Stimulated activated CD8-positive, alpha-beta memory T cell treated with anti-CD3 and anti-CD28 coated beads, Interleukin-12 subunit alpha, Interleukin-12 subunit beta, amount 100 ng/mL, for 24 hours (primary cell): Measurements from ENCODE around the gene PEX6.
A peak's percentile ranks its signal among the peaks of the same experiment; 100 is the strongest.

Source experiments
- DNase-seq: peaks from one replicate; pipeline ENCODE4 v3.0.0-alpha.2; 2020; ENCODE audit errors: extremely low read depth

PEX6 gene

DNA sequence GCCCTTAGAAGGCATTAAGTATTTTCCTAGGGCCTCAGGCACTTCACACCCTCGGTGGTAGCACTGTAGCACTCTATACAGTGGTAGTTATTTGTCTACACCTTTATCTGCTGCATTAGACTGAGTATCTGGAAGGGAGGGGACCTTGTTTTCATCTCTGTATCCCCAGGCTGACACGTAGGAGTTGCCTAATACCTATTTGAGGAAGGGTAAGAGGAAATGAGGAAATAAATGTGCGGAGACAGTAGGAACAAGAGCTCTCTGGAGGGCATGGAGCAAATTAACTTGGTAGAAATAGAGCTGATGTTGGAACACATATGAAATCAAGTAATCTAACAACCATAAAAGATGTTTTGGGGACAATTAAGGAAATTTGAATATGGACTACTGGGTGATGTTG lies 45.8 kb downstream of the PEX6 start:
- DNase-seq = no peak

DNA sequence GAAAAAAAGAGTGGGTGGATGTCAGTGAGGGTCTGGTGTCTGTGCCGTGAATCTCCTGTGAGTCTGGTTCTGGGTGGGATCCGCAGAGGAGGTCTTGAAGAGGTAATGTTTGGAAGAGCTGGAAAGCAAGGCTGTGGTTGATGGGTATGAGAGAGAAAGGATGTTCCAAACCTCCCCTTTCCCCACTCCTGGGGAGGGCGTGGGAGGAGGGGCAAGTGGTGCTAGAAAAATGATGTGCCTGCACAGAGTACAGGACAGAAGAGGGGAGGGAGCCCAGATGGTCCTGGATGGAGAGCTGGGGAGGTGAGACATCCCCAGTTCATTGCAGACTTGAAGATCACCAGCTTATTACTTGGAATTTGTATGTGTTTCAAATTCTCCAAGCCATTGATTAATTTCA lies 46.6 kb downstream of the PEX6 start:
- no peak for DNase-seq

- DNase-seq = peak; percentile 27
Observed at GRCh38 chr6:42929821-42930360, 49.1 kb downstream of the PEX6 start.

GRCh38 chr6:42928986-42929820 lies 49.8 kb downstream of the PEX6 start, which contains the start of gene CNPY3:
TSS of gene CNPY3 (plus strand) at chr6:42929480. CDS start at chr6:42929571, 91 bp downstream.
- DNase-seq = peak; percentile 89

GRCh38 chr6:42925248-42925857 lies 53.6 kb downstream of the PEX6 start:
- no peak for DNase-seq

DNA sequence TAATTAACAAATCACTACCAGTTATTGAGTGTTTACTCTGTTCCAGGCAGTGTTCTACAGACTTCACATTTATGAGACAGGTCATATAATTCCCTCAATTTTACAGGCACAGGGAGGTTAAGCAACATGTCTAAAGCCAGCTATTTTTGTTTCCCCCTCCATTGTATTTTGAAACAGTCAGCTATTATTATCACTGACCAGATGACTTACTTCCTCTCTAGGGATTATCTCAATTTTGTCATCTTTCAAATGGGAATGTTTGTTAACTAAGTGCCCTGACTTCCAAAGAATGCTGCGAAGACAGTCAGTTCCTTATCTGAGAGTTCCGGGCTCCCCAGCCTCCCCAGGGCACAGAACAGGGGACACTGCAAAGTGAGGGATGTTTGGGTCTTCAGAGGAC lies 55.3 kb downstream of the PEX6 start:
- DNase-seq = no peak

- DNase-seq = no peak
Observed at GRCh38 chr6:42921801-42922200, 57.2 kb downstream of the PEX6 start.

DNA sequence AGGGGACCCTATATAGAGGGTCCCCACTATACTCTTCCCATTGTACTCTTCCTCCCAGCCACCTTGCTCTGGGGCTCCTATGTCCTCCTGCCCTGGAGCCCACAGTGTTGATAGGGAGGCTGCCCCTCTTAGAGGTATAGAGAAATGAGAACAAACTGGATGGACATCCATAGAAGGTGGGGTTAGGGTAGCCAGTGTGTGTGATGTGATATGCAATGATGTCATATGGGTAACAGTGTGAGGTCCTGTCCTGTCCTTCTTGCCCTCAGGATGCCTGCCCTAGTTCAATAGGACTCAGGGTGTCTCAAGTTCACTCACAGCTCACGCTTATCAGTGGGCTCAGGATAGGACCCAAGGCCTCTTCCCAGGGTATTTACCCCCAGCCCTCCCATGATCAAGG lies 62.7 kb downstream of the PEX6 start:
- DNase-seq = no peak

DNA sequence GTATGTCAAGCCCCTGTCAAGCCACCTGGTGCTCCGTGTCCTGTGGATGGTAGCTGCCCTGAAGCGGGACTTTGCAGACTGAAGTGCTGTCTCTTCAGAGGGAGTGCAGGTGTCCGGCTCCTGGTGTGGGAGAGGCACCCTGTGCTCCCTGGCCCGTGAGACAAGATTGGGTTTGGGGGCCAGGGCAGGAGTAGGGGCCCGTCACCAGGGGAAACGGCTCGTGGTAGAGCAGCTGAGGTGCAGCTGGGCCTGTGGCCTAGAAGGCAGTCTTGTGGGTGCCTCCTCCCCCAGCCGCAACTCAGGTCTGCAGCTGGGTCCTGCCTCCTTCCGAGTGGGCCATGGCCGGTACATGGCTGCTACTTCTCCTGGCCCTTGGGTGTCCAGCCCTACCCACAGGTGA lies 63.2 kb downstream of the PEX6 start, which contains the start of gene PTCRA:
Gene PTCRA, plus strand, starts transcription at position 322 of the 400 bp plus-strand sequence. Its CDS starts 17 bp downstream, at position 339.
- DNase-seq = no peak

DNA sequence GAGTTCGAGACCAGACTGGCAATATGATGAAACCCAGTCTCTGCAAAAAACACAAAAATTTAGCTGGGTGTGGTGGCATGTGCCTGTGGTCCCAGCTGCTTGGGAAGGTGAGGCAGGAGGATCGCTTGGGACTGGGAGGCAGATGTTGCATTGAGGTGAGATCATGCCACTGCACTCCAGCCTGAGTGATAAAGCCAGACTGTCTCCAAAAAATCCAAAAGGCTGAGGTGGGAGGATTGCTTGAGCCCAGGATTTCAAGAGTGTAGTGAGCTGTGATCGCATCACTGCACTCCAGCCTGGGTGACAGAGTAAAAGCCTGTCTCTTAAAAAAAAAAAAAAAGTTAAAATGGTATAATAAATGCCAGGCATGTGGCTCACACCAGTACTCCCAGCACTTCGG lies 64.4 kb downstream of the PEX6 start:
- DNase-seq = no peak
